SK-N-SH treated with all-trans-retinoic acid at 6 μM for 48 hours (cell line): ENCODE results near the gene IFIT3.
"Not testable (repeated sequence)": the region's sequence is repeated elsewhere in the genome, so short reads cannot be mapped to it uniquely, and the experiment has no call there.

Experiments used
- PATZ1 ChIP-seq: fragments of 250-450 bp; sonication (Bioruptor Pico); IDR thresholded peaks from 2 replicates; pipeline ENCODE4 v1.8.0; 2020; ENCODE audit warnings: mild to moderate bottlenecking, moderate library complexity, borderline replicate concordance
- RARB ChIP-seq: fragments of 250-450 bp; sonication (Bioruptor Pico); IDR thresholded peaks from 2 replicates; pipeline ENCODE4 v1.8.0; 2021; ENCODE audit warnings: mild to moderate bottlenecking, moderate library complexity
- TOX ChIP-seq: fragments of 250-450 bp; sonication (Bioruptor Pico); IDR thresholded peaks from 2 replicates; pipeline ENCODE4 v1.8.0; 2021; ENCODE audit warnings: mild to moderate bottlenecking, moderate library complexity, borderline replicate concordance

GRCh38 chr10:89325081-89325480 lies 2.7 kb upstream of the IFIT3 start:
- not testable (repeated sequence) for TF ChIP-seq RARB; TOX (CRISPR knock-in tag); PATZ1 (CRISPR knock-in tag)
